HepG2 (cell line): Measurements from ENCODE around the gene CCNF. TPM values are rescaled to one million over a fixed set of nuclear protein-coding genes. Genes with fewer than 3 reads are reported as not detected.

Experiments used
- FIP1L1 ChIP-seq: fragments of 200-400 bp; formaldehyde crosslinking; IDR thresholded peaks from 2 replicates; pipeline ENCODE4 v1.6.1; 2018; ENCODE audit warnings: low read depth, mild to moderate bottlenecking, low read length, moderate library complexity, borderline replicate concordance; ENCODE audit not compliant: insufficient read depth
- IKZF4 ChIP-seq: sonication (generic); formaldehyde crosslinking; IDR thresholded peaks from 2 replicates; pipeline ENCODE4 v1.5.1; 2020; ENCODE audit warnings: borderline replicate concordance, mild to moderate bottlenecking, low read depth, missing genetic modification reagents; ENCODE audit errors: not compliant biosample characterization
- IRF2 ChIP-seq: IDR thresholded peaks from 2 replicates; pipeline ENCODE4 v1.6.1; 2018; ENCODE audit warnings: missing genetic modification reagents, missing compliant biosample characterization
- IRX3 ChIP-seq: sonication (generic); formaldehyde crosslinking; IDR thresholded peaks from 2 replicates; pipeline ENCODE4 v1.8.1; 2023; ENCODE audit warnings: mild to moderate bottlenecking, low read depth, missing genetic modification reagents, borderline replicate concordance
- MBD4 ChIP-seq: IDR thresholded peaks from 2 replicates; pipeline ENCODE4 v1.6.1; 2012; ENCODE audit warnings: low read length, inconsistent platforms, borderline replicate concordance
- MBNL3 ChIP-seq: fragments of 250-450 bp; sonication (Bioruptor Pico); conservative IDR thresholded peaks from 2 replicates; pipeline ENCODE4 v1.8.0; 2022; ENCODE audit warnings: mild to moderate bottlenecking, inconsistent platforms
- MXD3 ChIP-seq: IDR thresholded peaks from 2 replicates; pipeline ENCODE4 v1.6.1; 2016; ENCODE audit warnings: mild to moderate bottlenecking, missing biosample characterization, missing genetic modification reagents
- NCOA2 ChIP-seq: sonication (generic); formaldehyde crosslinking; IDR thresholded peaks from 2 replicates; pipeline ENCODE4 v1.8.0; 2022; ENCODE audit warnings: inconsistent platforms
- NFRKB ChIP-seq: fragments of 450-650 bp; IDR thresholded peaks from 2 replicates; pipeline ENCODE4 v1.6.1; 2017
- PATZ1 ChIP-seq: sonication (generic); formaldehyde crosslinking; IDR thresholded peaks from 2 replicates; pipeline ENCODE4 v1.4.0; 2020; ENCODE audit warnings: missing genetic modification reagents
- PHF21A ChIP-seq: sonication (generic); formaldehyde crosslinking; IDR thresholded peaks from 2 replicates; pipeline ENCODE4 v1.5.0; 2020; ENCODE audit warnings: mild to moderate bottlenecking, missing genetic modification reagents
- RAD21 ChIP-seq: fragments of 450-650 bp; formaldehyde crosslinking; IDR thresholded peaks from 2 replicates; pipeline ENCODE4 v1.5.0; 2020; ENCODE audit warnings: mild to moderate bottlenecking
- SALL2 ChIP-seq: sonication (generic); formaldehyde crosslinking; IDR thresholded peaks from 2 replicates; pipeline ENCODE4 v1.8.1; 2023; ENCODE audit warnings: mild to moderate bottlenecking, missing genetic modification reagents, inconsistent platforms
- SNAI1 ChIP-seq: sonication (generic); formaldehyde crosslinking; IDR thresholded peaks from 2 replicates; pipeline ENCODE4 v1.5.0; 2020; ENCODE audit warnings: mild to moderate bottlenecking, missing genetic modification reagents, borderline replicate concordance
- YEATS4 ChIP-seq: sonication (generic); formaldehyde crosslinking; IDR thresholded peaks from 2 replicates; pipeline ENCODE4 v1.4.0; 2020; ENCODE audit warnings: missing genetic modification reagents, borderline replicate concordance
- ZBTB37 ChIP-seq: sonication (generic); formaldehyde crosslinking; IDR thresholded peaks from 2 replicates; pipeline ENCODE4 v1.4.0; 2020; ENCODE audit warnings: mild to moderate bottlenecking, missing genetic modification reagents
- ZNF326 ChIP-seq: sonication (generic); formaldehyde crosslinking; IDR thresholded peaks from 2 replicates; pipeline ENCODE4 v1.4.0; 2020; ENCODE audit warnings: missing genetic modification reagents, borderline replicate concordance
- ZNF331 ChIP-seq: sonication (generic); formaldehyde crosslinking; IDR thresholded peaks from 2 replicates; pipeline ENCODE4 v1.4.0; 2020; ENCODE audit warnings: missing genetic modification reagents
- ZNF354B ChIP-seq: sonication (generic); formaldehyde crosslinking; IDR thresholded peaks from 2 replicates; pipeline ENCODE4 v1.8.0; 2022; ENCODE audit warnings: mild to moderate bottlenecking, missing genetic modification reagents
- polyA plus RNA-seq, 8 experiments: library from polyadenylated mRNA; depleted of rRNA in 3 of 8; stranded (reverse) in 7 of 8; unstranded in 1 of 8; fragments of >200 nt; fragmentation: Illumina TruSeq in 4 of 8; extraction: Trizol in 4 of 8; gene quantifications; 2 replicates each; pipeline versions ENCODE4 v1.2.1 to v1.2.3, GENCODE V29; 2011 to 2016; ENCODE audit warnings: low read depth in 4 of 8, missing spikeins in 1 of 8, mixed read lengths in 1 of 8; ENCODE audit not compliant: insufficient read depth in 1 of 8
- total RNA-seq, 5 experiments: library from RNA; depleted of rRNA; stranded (reverse); fragments of >200 nt; fragmentation: Illumina TruSeq; extraction: Trizol; gene quantifications; 2 replicates each; pipeline ENCODE4 v1.2.3, GENCODE V29; 2016; ENCODE audit warnings: low read depth in 1 of 5

The CCNF gene
- total and polyA plus RNA-seq, 2 of the 13 experiments (the other 11 are each of a cell fraction or from before 2014, with no cell fraction given): 6.4 to 22.8 TPM

- TF ChIP-seq ZBTB37 (CRISPR knock-in tag): no peak
- TF ChIP-seq ZNF331 (CRISPR knock-in tag): no peak; the same call in 1 of the 2 replicates
- TF ChIP-seq NCOA2 (CRISPR knock-in tag): no peak
- TF ChIP-seq MBD4: no peak
- TF ChIP-seq MBNL3: no peak
- no peak for TF ChIP-seq IKZF4 (CRISPR knock-in tag)
- TF ChIP-seq PHF21A (CRISPR knock-in tag): no peak
- no peak for TF ChIP-seq YEATS4 (CRISPR knock-in tag)
- TF ChIP-seq NFRKB: no peak
- TF ChIP-seq ZNF326 (CRISPR knock-in tag): peak; percentile 81; the same call in 1 of the 2 replicates
- TF ChIP-seq RAD21 (CRISPR knock-in tag): no peak
- 0 out of 2 replicates have a peak, but pooled peaks have one; percentile 8 for TF ChIP-seq SALL2 (CRISPR knock-in tag)
- no peak for TF ChIP-seq MXD3
- TF ChIP-seq FIP1L1: no peak
- no peak for TF ChIP-seq ZNF354B (CRISPR knock-in tag)
- no peak for TF ChIP-seq IRX3 (CRISPR knock-in tag)
- peak; percentile 32; the same call in 1 of the 2 replicates for TF ChIP-seq PATZ1 (CRISPR knock-in tag)
- TF ChIP-seq SNAI1 (CRISPR knock-in tag): no peak
- TF ChIP-seq IRF2 (CRISPR knock-in tag): no peak
Observed at GRCh38 chr16:2473446-2473926, 44.2 kb downstream of the CCNF start (continued).
